ENCODE data around the gene SPNS2. TPM values are rescaled to one million over a fixed set of nuclear protein-coding genes. Genes with fewer than 3 reads are reported as not detected.

The SPNS2 gene
- polyA plus RNA-seq, 1 donor from 2014 or later, result 39.7 TPM

- TF ChIP-seq TAF1 (IDR thresholded peaks at IDR 0.05; ENCODE audit: low read depth) (no peak), EZH2 (IDR thresholded peaks at IDR 0.05; ENCODE audit: borderline replicate concordance, insufficient read depth, low read length, poor library complexity, severe bottlenecking) (no peak), EP300 (conservative IDR thresholded peaks at IDR 0.05; ENCODE audit: poor library complexity, severe bottlenecking) (no peak), SMC3 (conservative IDR thresholded peaks at IDR 0.05; ENCODE audit: poor library complexity) (no peak)
- H3K79me2 ChIP-seq (replicated peaks; ENCODE audit: insufficient read depth, low read length), result no peaks in the 10 kb centered on the region
- H3K9me3 ChIP-seq (ENCODE audit: low read length), result no peaks in the 10 kb centered on the region
- H3K27me3 ChIP-seq (ENCODE audit: insufficient read depth, low read depth, low read length), result no peaks in the 10 kb centered on the region
- no peak overlapping the region for H2AFZ ChIP-seq (ENCODE audit: low read depth, low read length)
- no peak overlapping the region for H3K4me3 ChIP-seq (ENCODE audit: low read length)
- no peak overlapping the region for H3K27ac ChIP-seq (ENCODE audit: low read length)
- H3F3A ChIP-seq (ENCODE audit: insufficient read depth, low read length, poor library complexity, severe bottlenecking), result no peaks in the 10 kb centered on the region
- H3K9me2 ChIP-seq (ENCODE audit: insufficient read depth, low read length), result no peaks in the 10 kb centered on the region
- H3K4me2 ChIP-seq (ENCODE audit: low read length), result no peak overlapping the region
- no peak overlapping the region for H3K9ac ChIP-seq (ENCODE audit: low read length)
- no peaks in the 10 kb centered on the region for H4K20me1 ChIP-seq (ENCODE audit: insufficient read depth)
- H3K36me3 ChIP-seq (ENCODE audit: insufficient read depth, low read length), result no peaks in the 10 kb centered on the region
Measured at GRCh38 chr17:4513113-4514032, 14.7 kb downstream of the SPNS2 start.

GRCh38 chr17:4514206-4514605, 15.5 kb downstream of the SPNS2 start:
- TF ChIP-seq REST (IDR thresholded peaks at IDR 0.05; ENCODE audit: borderline replicate concordance) (no peak), MXI1 (conservative IDR thresholded peaks at IDR 0.05; ENCODE audit: poor library complexity, severe bottlenecking) (no peak), CTCF (IDR thresholded peaks at IDR 0.05; ENCODE audit: poor library complexity, severe bottlenecking) (no peak), EP300 (conservative IDR thresholded peaks at IDR 0.05; ENCODE audit: poor library complexity, severe bottlenecking) (no peak), POLR2AphosphoS5 (IDR thresholded peaks at IDR 0.05) (no peak), TAF1 (IDR thresholded peaks at IDR 0.05; ENCODE audit: low read depth) (no peak), EZH2 (IDR thresholded peaks at IDR 0.05; ENCODE audit: borderline replicate concordance, insufficient read depth, low read length, poor library complexity, severe bottlenecking) (no peak), RAD21 (conservative IDR thresholded peaks at IDR 0.05) (no peak), SMC3 (conservative IDR thresholded peaks at IDR 0.05; ENCODE audit: poor library complexity) (no peak)
- Histone ChIP-seq H3K27ac (ENCODE audit: low read length) (no peak overlapping the region), H3K4me3 (ENCODE audit: low read length) (no peak overlapping the region), H3K27me3 (ENCODE audit: insufficient read depth, low read depth, low read length) (no peaks in the 10 kb centered on the region), H3K9me3 (ENCODE audit: low read length) (no peaks in the 10 kb centered on the region), H3K4me2 (ENCODE audit: low read length) (no peak overlapping the region), H3K36me3 (ENCODE audit: insufficient read depth, low read length) (no peaks in the 10 kb centered on the region), H3K79me2 (replicated peaks; ENCODE audit: insufficient read depth, low read length) (no peaks in the 10 kb centered on the region), H2AFZ (ENCODE audit: low read depth, low read length) (no peak overlapping the region), H4K20me1 (ENCODE audit: insufficient read depth) (no peaks in the 10 kb centered on the region), H3K9me2 (ENCODE audit: insufficient read depth, low read length) (no peaks in the 10 kb centered on the region), H3F3A (ENCODE audit: insufficient read depth, low read length, poor library complexity, severe bottlenecking) (no peaks in the 10 kb centered on the region), H3K9ac (ENCODE audit: low read length) (no peak overlapping the region)
